ENCODE measurements around the gene QRFP.
"Not testable (repeated sequence)": the region's sequence is repeated elsewhere in the genome, so short reads cannot be mapped to it uniquely, and the experiment has no call there.

QRFP gene

GRCh38 chr9:130919559-130920145 lies 23.0 kb upstream of the QRFP start:
- DNase-seq (ENCODE audit: low read depth in 2 of 2, low spot score in 1 of 2): no peak

- no peak for DNase-seq (ENCODE audit: low read depth in 2 of 2, low spot score in 1 of 2)
Observed at GRCh38 chr9:130918826-130919558, 22.4 kb upstream of the QRFP start.

- DNase-seq (ENCODE audit: low read depth in 2 of 2, low spot score in 1 of 2): no peak
Observed at GRCh38 chr9:130918101-130918825, 21.7 kb upstream of the QRFP start.

- DNase-seq (ENCODE audit: low read depth in 2 of 2, low spot score in 1 of 2): no peak
Observed at GRCh38 chr9:130917168-130917960, 20.8 kb upstream of the QRFP start.

- no peak for DNase-seq (ENCODE audit: low read depth in 2 of 2, low spot score in 1 of 2)
Observed at GRCh38 chr9:130915096-130915447, 18.5 kb upstream of the QRFP start.

- DNase-seq (ENCODE audit: low read depth in 2 of 2, low spot score in 1 of 2): no peak
Observed at GRCh38 chr9:130914417-130915095, 17.9 kb upstream of the QRFP start.

- no peak for DNase-seq (ENCODE audit: low read depth in 2 of 2, low spot score in 1 of 2)
Observed at GRCh38 chr9:130913599-130914416, 17.2 kb upstream of the QRFP start.

GRCh38 chr9:130912932-130913598 lies 16.5 kb upstream of the QRFP start:
- DNase-seq (ENCODE audit: low read depth in 2 of 2, low spot score in 1 of 2): no peak

- DNase-seq (ENCODE audit: low read depth in 2 of 2, low spot score in 1 of 2): no peak
Observed at GRCh38 chr9:130911254-130912049, 14.8 kb upstream of the QRFP start.

GRCh38 chr9:130910670-130911069 lies 14.1 kb upstream of the QRFP start:
- not testable (repeated sequence) for DNase-seq (ENCODE audit: low read depth in 2 of 2, low spot score in 1 of 2)

GRCh38 chr9:130910041-130910440 lies 13.4 kb upstream of the QRFP start:
- DNase-seq (ENCODE audit: low read depth in 2 of 2, low spot score in 1 of 2): not testable (repeated sequence)

- DNase-seq (ENCODE audit: low read depth in 2 of 2, low spot score in 1 of 2): no peak
Observed at GRCh38 chr9:130908878-130909355, 12.3 kb upstream of the QRFP start.

GRCh38 chr9:130908146-130908877 lies 11.7 kb upstream of the QRFP start:
- DNase-seq (ENCODE audit: low read depth in 2 of 2, low spot score in 1 of 2): no peak

GRCh38 chr9:130906735-130907416 lies 10.3 kb upstream of the QRFP start:
- DNase-seq (ENCODE audit: low read depth in 2 of 2, low spot score in 1 of 2): no peak

- no peak for DNase-seq (ENCODE audit: low read depth in 2 of 2, low spot score in 1 of 2)
Observed at GRCh38 chr9:130905902-130906734, 9.5 kb upstream of the QRFP start.

GRCh38 chr9:130905125-130905901 lies 8.7 kb upstream of the QRFP start:
- no peak for DNase-seq (ENCODE audit: low read depth in 2 of 2, low spot score in 1 of 2)

Data from stimulated activated CD8-positive, alpha-beta memory T cell treated with anti-CD3 and anti-CD28 coated beads, Interleukin-4, amount 100 ng/mL, for 4 hours (primary cell).